Uterus (tissue), 4 donors: ENCODE data around the gene MAP3K6. TPM values are rescaled to one million over a fixed set of nuclear protein-coding genes. Genes with fewer than 3 reads are reported as not detected.

Experiments used
- DNase-seq, 2 donors: peaks; one replicate each; pipeline ENCODE4 v3.0.0-alpha.2; 2019 to 2020
- H3K27ac ChIP-seq, 2 donors: fragments of 200-600 bp; sonication (generic); 1 replicate in 1 of 2; 2 replicates in 1 of 2; pipeline ENCODE4 v1.5.1; 2016 to 2018
- H3K27me3 ChIP-seq, 2 donors: fragments of 200-600 bp; sonication (generic); one replicate each; pipeline ENCODE4 v1.5.1; 2018 to 2019; ENCODE audit warnings: control low read depth in 1 of 2
- H3K36me3 ChIP-seq, 2 donors: fragments of 200-600 bp; sonication (generic); one replicate each; pipeline ENCODE4 v1.5.1; 2019; ENCODE audit warnings: control low read depth in 1 of 2
- H3K4me1 ChIP-seq, 2 donors: fragments of 200-600 bp; sonication (generic); one replicate each; pipeline ENCODE4 v1.5.1; 2018 to 2019; ENCODE audit warnings: control low read depth in 1 of 2
- H3K4me3 ChIP-seq, 2 donors: fragments of 200-600 bp; sonication (generic); 1 replicate in 1 of 2; 2 replicates in 1 of 2; pipeline ENCODE4 v1.5.1; 2018 to 2019; ENCODE audit warnings: mild to moderate bottlenecking in 1 of 2
- H3K9me3 ChIP-seq, 2 donors: fragments of 200-600 bp; sonication (generic); one replicate each; pipeline ENCODE4 v1.5.1; 2019; ENCODE audit warnings: control low read depth in 1 of 2
- POLR2A ChIP-seq, 2 donors: fragments of 450-650 bp; IDR thresholded peaks; one replicate each; pipeline ENCODE4 v1.6.1; 2016; ENCODE audit warnings: antibody characterized with exemption in 2 of 2, mild to moderate bottlenecking in 1 of 2, moderate library complexity in 1 of 2
- intact Hi-C: fragments of 100-400 bp; cut with DNase I; formaldehyde crosslinking; loops from one replicate; pipeline ENCODE4 v1.15.1; 2023; ENCODE audit warnings: low total_unique reads
- total RNA-seq, 4 donors: library from RNA; depleted of rRNA in 3 of 4; stranded (reverse); fragments of >200 nt in 3 of 4; gene quantifications; one replicate each; pipeline versions ENCODE4 v1.1.0 to v1.2.4, GENCODE V29; 2014 to 2023
- TF ChIP-seq, protein P1 (sequence below), 4 experiments: fragments of 200-600 bp in 2 of 4; fragments of 450-650 bp in 2 of 4; sonication (generic) in 2 of 4; IDR thresholded peaks; one replicate each; pipeline ENCODE4 v1.5.1; 2016 to 2019; ENCODE audit warnings: antibody characterized with exemption in 4 of 4, mild to moderate bottlenecking in 2 of 4, moderate library complexity in 1 of 4
- donor health status: DM: yes; HTN: yes; CAD: no.

Gene MAP3K6
- total RNA-seq, 4 donors from 2014 or later, result 10.9 to 124 (median 16.5) TPM

GRCh38 chr1:27393641-27394281 is 27.0 kb upstream of the MAP3K6 start:
- H3K27me3 ChIP-seq, result no peaks in the 10 kb centered on the region
- H3K36me3 ChIP-seq, result no peaks in the 10 kb centered on the region
- no peaks in the 10 kb centered on the region for H3K9me3 ChIP-seq
- intact Hi-C loops, result loop anchor here (5.0 kb wide), 1 partner anchor 36 kb away; no protein-coding TSS in a partner anchor
- no peak overlapping the region for H3K4me3 ChIP-seq
- H3K27ac ChIP-seq, result no peak overlapping the region
- DNase-seq, result no peak
- peaks cover 6 to 8% of the 10 kb centered on the region in 2 donors for H3K4me1 ChIP-seq
- TF ChIP-seq, protein P1, sequence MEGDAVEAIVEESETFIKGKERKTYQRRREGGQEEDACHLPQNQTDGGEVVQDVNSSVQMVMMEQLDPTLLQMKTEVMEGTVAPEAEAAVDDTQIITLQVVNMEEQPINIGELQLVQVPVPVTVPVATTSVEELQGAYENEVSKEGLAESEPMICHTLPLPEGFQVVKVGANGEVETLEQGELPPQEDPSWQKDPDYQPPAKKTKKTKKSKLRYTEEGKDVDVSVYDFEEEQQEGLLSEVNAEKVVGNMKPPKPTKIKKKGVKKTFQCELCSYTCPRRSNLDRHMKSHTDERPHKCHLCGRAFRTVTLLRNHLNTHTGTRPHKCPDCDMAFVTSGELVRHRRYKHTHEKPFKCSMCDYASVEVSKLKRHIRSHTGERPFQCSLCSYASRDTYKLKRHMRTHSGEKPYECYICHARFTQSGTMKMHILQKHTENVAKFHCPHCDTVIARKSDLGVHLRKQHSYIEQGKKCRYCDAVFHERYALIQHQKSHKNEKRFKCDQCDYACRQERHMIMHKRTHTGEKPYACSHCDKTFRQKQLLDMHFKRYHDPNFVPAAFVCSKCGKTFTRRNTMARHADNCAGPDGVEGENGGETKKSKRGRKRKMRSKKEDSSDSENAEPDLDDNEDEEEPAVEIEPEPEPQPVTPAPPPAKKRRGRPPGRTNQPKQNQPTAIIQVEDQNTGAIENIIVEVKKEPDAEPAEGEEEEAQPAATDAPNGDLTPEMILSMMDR (IDR thresholded peaks at IDR 0.05), result no peak
- no peak for TF ChIP-seq POLR2A (IDR thresholded peaks at IDR 0.05)

- H3K9me3 ChIP-seq, result no peaks in the 10 kb centered on the region
- no peak for DNase-seq
- peaks cover 6 to 8% of the 10 kb centered on the region in 2 donors for H3K4me1 ChIP-seq
- no peaks in the 10 kb centered on the region for H3K27me3 ChIP-seq
- peak overlapping the region; percentile 49 to 53 for H3K27ac ChIP-seq
- intact Hi-C loops, result loop anchor here (5.0 kb wide), 1 partner anchor 36 kb away; no protein-coding TSS in a partner anchor
- no peak for TF ChIP-seq POLR2A (IDR thresholded peaks at IDR 0.05)
- TF ChIP-seq, protein P1 (IDR thresholded peaks at IDR 0.05), result peak in 1 of 4 experiments; percentile 8
- no peaks in the 10 kb centered on the region for H3K36me3 ChIP-seq
- H3K4me3 ChIP-seq, result peak overlapping the region; percentile 7 to 41
Observed at GRCh38 chr1:27392778-27393635, 26.2 kb upstream of the MAP3K6 start.

DNA sequence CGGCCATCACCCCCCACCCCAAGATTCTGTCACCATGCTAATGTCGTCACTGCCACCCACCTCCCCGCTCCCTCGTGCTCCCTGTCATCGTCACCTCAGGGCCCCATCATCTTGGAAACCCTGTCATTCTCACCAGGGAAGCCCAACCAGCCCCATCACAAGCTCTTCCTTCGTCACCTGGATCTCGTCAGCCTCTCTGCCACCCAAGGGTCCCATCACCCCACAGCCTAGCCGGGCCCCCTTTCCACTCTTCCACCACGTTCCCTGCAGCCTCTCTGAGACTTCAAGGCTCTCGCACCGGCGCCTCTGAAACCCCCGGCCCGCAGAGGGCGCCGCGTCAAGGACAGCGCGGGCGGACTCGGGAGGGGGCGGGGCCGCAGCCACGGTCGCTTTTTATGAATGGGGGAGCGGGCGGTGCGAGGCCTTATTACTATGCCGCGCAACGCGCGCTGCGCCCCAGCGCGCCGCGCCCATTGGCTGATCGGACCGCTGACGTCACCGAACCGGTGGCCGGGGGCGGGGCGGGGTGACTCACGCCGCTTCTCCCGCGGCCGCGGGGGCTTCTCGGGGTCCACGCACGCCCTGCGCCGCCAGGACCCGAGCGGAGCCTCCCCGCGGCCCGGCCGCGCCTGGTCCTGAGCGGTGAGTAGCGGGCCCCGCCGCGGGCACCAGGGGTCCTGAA is 25.5 kb upstream of the MAP3K6 start, which contains the start of gene GPR3:
TSS of gene GPR3 (plus strand) at position 527 of the 682 bp plus-strand sequence. CDS start 1,177 bp downstream, outside the sequence.
- Histone ChIP-seq H3K27me3 (no peaks in the 10 kb centered on the region), H3K36me3 (no peaks in the 10 kb centered on the region), H3K27ac (peak within 1 kb of the TSS; percentile 49 to 53), H3K9me3 (no peaks in the 10 kb centered on the region), H3K4me3 (peak within 1 kb of the TSS; percentile 15 to 41), H3K4me1 (peaks cover 6 to 8% of the 10 kb centered on the region in 2 donors)
- DNase-seq, result peak; percentile 91 to 94
- intact Hi-C loops, result loop anchor here (5.0 kb wide), 1 partner anchor 35 kb away; no protein-coding TSS in a partner anchor
- peak; percentile 38 to 45 for TF ChIP-seq POLR2A (IDR thresholded peaks at IDR 0.05)
- TF ChIP-seq, protein P1 (IDR thresholded peaks at IDR 0.05), result peak; percentile 61 to 67 (median 66)

GRCh38 chr1:27391511-27392095 is 24.8 kb upstream of the MAP3K6 start:
- H3K4me3 ChIP-seq, result peak overlapping the region; percentile 15 to 41

More at GRCh38 chr1:27391511-27392095, 24.8 kb upstream of the MAP3K6 start:
- Histone ChIP-seq H3K27ac (peak overlapping the region in 1 of 2 donors; percentile 23), H3K36me3 (no peaks in the 10 kb centered on the region), H3K27me3 (no peaks in the 10 kb centered on the region), H3K9me3 (no peaks in the 10 kb centered on the region), H3K4me1 (peaks cover 6 to 8% of the 10 kb centered on the region in 2 donors)
- intact Hi-C loops, result loop anchor here (5.0 kb wide), 1 partner anchor 34 kb away; no protein-coding TSS in a partner anchor
- peak; percentile 71 to 72 for DNase-seq
- TF ChIP-seq, protein P1 (IDR thresholded peaks at IDR 0.05), result no peak
- TF ChIP-seq POLR2A (IDR thresholded peaks at IDR 0.05), result peak in 1 of 2 donors; percentile 26
